ENCODE results near the gene B4GALNT1. TPM values are rescaled to one million over a fixed set of nuclear protein-coding genes. Genes with fewer than 3 reads are reported as not detected.

Gene B4GALNT1
- total and polyA plus RNA-seq, 10 of the 15 experiments (the other 5 are each of a cell fraction or from before 2014, with no cell fraction given), result 0.01 to 0.38 (median 0.14) TPM; not detected in 3

GRCh38 chr12:57613427-57614109 lies 19.4 kb downstream of the B4GALNT1 start (continued):
- TF ChIP-seq ZBTB4 (CRISPR knock-in tag; IDR thresholded peaks at IDR 0.05), result no peak
- no peak for TF ChIP-seq NR2F1 (conservative IDR thresholded peaks at IDR 0.05)
- no peak for TF ChIP-seq MTA2 (IDR thresholded peaks at IDR 0.05; ENCODE audit: low read depth)
- TF ChIP-seq PKNOX1 (IDR thresholded peaks at IDR 0.05), result no peak
- TF ChIP-seq NFYB (IDR thresholded peaks at IDR 0.05; ENCODE audit: insufficient read depth, low read depth, low read length), result no peak
- TF ChIP-seq BCLAF1 (IDR thresholded peaks at IDR 0.05), result no peak
- TF ChIP-seq SPI1 (IDR thresholded peaks at IDR 0.05; ENCODE audit: borderline replicate concordance, insufficient read depth, low read depth, low read length), result no peak
- no peak for TF ChIP-seq EZH2 (IDR thresholded peaks at IDR 0.05; ENCODE audit: borderline replicate concordance, control insufficient read depth, low read depth, low read length)
